ENCODE measurements around the gene GPX2.

- TF ChIP-seq CTCF (IDR thresholded peaks at IDR 0.05; ENCODE audit: insufficient read depth, low read depth, low read length) (no peak), EZH2 (IDR thresholded peaks at IDR 0.05; ENCODE audit: insufficient read depth, low read length) (no peak)
Measured at GRCh38 chr14:64947710-64948611, 5.4 kb upstream of the GPX2 start.
